GM08714 (cell line): ENCODE data around the gene LOXL4.

ENCODE experiments used
- H3K4me3 ChIP-seq: fragments of 200-500 bp; sonication (Bioruptor generic); 2 replicates; pipeline ENCODE4 v1.5.1; 2014; ENCODE audit warnings: mild to moderate bottlenecking, low read length, inconsistent platforms
- ZNF274 ChIP-seq: IDR thresholded peaks from 2 replicates; pipeline ENCODE4 v1.6.1; 2012; ENCODE audit warnings: mild to moderate bottlenecking, low read depth, low read length

LOXL4 gene

GRCh38 chr10:98224996-98225395 lies 43.0 kb downstream of the LOXL4 start:
- no peak overlapping the region for H3K4me3 ChIP-seq
- TF ChIP-seq ZNF274, result no peak

- H3K4me3 ChIP-seq, result no peak overlapping the region
- TF ChIP-seq ZNF274, result no peak
Observed at GRCh38 chr10:98224509-98224908, 43.5 kb downstream of the LOXL4 start.

GRCh38 chr10:98223874-98224273 lies 44.1 kb downstream of the LOXL4 start:
- H3K4me3 ChIP-seq, result no peak overlapping the region
- no peak for TF ChIP-seq ZNF274

GRCh38 chr10:98217801-98218200 lies 50.2 kb downstream of the LOXL4 start:
- no peak overlapping the region for H3K4me3 ChIP-seq
- no peak for TF ChIP-seq ZNF274

GRCh38 chr10:98215373-98215772 lies 52.6 kb downstream of the LOXL4 start:
- TF ChIP-seq ZNF274, result no peak
- H3K4me3 ChIP-seq, result no peak overlapping the region

GRCh38 chr10:98213740-98214139 lies 54.3 kb downstream of the LOXL4 start:
- no peak overlapping the region for H3K4me3 ChIP-seq
- TF ChIP-seq ZNF274, result no peak

- H3K4me3 ChIP-seq, result no peak overlapping the region
- no peak for TF ChIP-seq ZNF274
Observed at GRCh38 chr10:98212196-98212595, 55.8 kb downstream of the LOXL4 start.

GRCh38 chr10:98209441-98209840 lies 58.6 kb downstream of the LOXL4 start:
- TF ChIP-seq ZNF274, result no peak
- no peak overlapping the region for H3K4me3 ChIP-seq

GRCh38 chr10:98208925-98209324 lies 59.1 kb downstream of the LOXL4 start:
- H3K4me3 ChIP-seq, result no peak overlapping the region
- no peak for TF ChIP-seq ZNF274

GRCh38 chr10:98205351-98205750 lies 62.6 kb downstream of the LOXL4 start:
- no peak overlapping the region for H3K4me3 ChIP-seq
- TF ChIP-seq ZNF274, result no peak

- no peak overlapping the region for H3K4me3 ChIP-seq
- TF ChIP-seq ZNF274, result no peak
Observed at GRCh38 chr10:98202378-98202777, 65.6 kb downstream of the LOXL4 start.

GRCh38 chr10:98201760-98202159 lies 66.2 kb downstream of the LOXL4 start:
- no peak for TF ChIP-seq ZNF274
- no peak overlapping the region for H3K4me3 ChIP-seq
